VCaP (cell line): Measurements from ENCODE around the gene PKP4.

Source experiments
- H3K27ac ChIP-seq: fragments of 450-650 bp; 2 replicates; pipeline ENCODE4 v1.5.1; 2017
- TF ChIP-seq, protein P1 (sequence below): fragments of 450-650 bp; conservative IDR thresholded peaks from 2 replicates; pipeline ENCODE4 v1.5.1; 2017; ENCODE audit warnings: mild to moderate bottlenecking, moderate library complexity

PKP4 gene

DNA sequence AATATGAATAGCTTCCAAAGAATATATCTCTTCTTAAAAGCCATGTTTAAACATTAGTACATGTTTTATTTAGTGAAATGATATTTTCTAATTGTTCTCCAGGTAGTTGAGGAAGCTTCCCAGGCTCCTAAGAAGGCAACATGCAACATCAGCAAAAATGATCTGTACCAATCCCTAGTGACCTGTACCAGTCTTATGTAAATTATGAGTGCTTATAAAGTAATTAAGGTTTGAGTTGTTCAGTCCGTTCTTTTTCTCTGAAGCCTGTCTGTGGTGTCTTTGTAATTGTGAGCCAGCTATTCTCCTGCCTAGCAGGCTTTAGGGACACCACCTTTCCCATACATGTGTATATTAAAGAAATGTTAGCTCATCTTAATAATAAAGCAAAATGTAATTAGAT lies 98.2 kb downstream of the PKP4 start:
- TF ChIP-seq, protein P1, sequence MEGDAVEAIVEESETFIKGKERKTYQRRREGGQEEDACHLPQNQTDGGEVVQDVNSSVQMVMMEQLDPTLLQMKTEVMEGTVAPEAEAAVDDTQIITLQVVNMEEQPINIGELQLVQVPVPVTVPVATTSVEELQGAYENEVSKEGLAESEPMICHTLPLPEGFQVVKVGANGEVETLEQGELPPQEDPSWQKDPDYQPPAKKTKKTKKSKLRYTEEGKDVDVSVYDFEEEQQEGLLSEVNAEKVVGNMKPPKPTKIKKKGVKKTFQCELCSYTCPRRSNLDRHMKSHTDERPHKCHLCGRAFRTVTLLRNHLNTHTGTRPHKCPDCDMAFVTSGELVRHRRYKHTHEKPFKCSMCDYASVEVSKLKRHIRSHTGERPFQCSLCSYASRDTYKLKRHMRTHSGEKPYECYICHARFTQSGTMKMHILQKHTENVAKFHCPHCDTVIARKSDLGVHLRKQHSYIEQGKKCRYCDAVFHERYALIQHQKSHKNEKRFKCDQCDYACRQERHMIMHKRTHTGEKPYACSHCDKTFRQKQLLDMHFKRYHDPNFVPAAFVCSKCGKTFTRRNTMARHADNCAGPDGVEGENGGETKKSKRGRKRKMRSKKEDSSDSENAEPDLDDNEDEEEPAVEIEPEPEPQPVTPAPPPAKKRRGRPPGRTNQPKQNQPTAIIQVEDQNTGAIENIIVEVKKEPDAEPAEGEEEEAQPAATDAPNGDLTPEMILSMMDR, result no peak
- H3K27ac ChIP-seq, result no peak overlapping the region

DNA sequence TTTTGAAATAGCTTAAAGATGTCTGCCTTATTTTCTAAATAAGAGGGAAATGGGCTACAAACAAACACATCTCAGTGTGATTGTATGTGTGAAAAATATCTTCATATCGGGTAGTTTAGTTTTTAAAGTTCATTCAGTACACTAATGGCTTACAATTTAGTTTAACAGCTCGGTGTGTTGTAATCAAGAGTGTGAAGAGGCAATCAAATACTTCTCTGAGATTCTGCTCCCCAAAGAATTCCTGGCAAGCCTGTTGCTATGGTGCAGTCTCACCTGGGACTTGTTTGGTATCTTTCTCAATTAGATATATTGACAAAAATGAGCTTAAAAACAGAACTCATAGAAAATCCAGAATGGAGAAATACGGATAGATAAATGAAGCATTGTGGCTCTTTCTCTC lies 99.4 kb downstream of the PKP4 start:
- TF ChIP-seq, protein P1, result no peak
- no peak overlapping the region for H3K27ac ChIP-seq

DNA sequence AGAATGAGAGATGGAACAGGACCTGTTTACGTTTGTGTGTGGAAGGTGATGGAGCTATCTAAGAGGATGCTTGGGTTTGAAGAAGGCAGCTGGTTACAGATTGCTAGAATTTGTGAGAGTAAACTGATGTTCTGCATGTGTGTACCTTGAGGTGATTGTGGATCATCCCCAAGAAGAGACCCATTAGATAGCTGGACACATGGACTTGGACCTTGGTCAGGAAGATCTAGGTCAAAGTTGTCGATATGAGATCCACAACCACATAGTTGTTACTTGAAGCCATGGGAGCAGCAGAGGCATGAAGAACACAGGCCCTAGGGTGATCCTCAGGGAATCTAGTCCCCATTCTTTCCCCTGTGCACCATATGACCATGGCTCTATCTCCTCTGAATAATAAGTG lies 101.0 kb downstream of the PKP4 start:
- TF ChIP-seq, protein P1, result no peak
- no peak overlapping the region for H3K27ac ChIP-seq

DNA sequence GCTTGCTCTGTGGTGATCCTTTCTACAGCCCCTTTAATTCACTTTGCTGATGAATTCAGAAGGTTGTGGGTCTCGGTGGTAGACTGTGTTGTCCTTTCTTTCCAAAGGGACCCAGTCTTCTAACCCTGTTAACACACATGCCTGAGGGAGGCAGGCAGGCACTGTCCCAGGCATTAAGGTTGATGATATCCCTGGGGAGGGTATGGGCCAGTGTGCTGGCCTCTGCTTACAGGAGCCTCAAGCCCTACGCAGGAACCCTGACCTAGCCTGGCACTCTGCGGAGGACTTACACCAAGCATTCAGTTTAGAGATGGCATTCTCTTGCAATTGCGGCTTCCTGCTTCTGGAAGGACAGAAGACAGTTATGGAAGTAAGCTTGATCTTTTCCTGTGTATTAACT lies 102.5 kb downstream of the PKP4 start:
- TF ChIP-seq, protein P1, result no peak
- H3K27ac ChIP-seq, result no peak overlapping the region

DNA sequence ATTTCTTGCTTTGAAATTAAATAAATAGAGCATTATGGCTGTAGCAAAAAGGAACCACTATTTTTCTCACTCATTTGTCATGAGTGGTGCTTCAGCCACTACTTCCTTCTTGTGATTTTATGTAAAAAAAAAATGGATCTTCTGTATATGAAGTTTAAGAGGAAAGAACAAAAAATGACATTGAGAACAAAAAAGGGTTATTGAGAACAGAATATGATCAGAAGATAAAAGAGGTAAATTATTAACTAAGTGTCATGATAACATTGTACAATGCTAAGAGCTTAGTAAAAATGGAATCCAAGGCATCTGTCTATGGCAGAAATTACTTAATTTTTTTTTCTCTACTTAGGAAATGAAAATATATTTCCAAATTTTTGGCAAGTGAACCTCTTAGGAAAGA lies 103.5 kb downstream of the PKP4 start:
- no peak overlapping the region for H3K27ac ChIP-seq
- TF ChIP-seq, protein P1, result no peak

DNA sequence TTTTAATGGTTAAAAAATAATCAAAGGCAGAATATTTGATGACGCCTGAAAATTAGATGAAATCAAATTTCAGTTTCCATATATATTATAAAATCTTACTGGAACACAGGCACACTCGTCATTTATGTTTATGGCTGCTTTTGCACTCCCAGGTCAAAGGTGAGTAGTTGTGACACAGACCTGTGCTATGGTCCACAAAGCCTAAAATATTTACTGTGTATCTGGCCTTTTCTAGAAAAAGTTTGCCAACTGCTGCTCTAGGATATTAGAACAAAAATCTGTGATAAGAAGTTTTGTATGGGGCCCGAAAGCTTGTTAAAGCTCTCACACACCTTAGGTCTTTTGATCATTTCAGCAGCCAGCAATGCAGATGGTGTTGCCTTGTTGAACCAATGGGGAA lies 104.3 kb downstream of the PKP4 start:
- TF ChIP-seq, protein P1, result no peak
- no peak overlapping the region for H3K27ac ChIP-seq

DNA sequence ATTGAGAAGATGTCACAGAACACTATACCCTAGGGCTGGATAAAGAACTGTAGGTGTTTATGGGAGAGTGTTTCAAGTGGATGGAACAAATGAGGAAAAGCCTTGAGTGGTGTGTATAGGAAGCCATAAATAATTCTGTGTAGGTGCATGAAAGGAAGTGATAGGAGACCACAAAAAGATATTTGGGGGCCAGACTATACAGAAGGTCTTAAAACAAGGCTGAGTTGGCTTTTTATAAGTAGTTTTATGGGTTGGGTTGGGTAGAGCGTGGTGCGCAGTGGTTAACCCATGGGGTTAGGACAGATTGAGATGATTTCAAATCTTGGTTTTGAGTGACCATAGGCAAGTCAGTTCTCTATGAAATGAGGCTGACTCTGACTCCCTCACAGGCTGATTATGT lies 110.5 kb downstream of the PKP4 start:
- TF ChIP-seq, protein P1, result no peak
- no peak overlapping the region for H3K27ac ChIP-seq

DNA sequence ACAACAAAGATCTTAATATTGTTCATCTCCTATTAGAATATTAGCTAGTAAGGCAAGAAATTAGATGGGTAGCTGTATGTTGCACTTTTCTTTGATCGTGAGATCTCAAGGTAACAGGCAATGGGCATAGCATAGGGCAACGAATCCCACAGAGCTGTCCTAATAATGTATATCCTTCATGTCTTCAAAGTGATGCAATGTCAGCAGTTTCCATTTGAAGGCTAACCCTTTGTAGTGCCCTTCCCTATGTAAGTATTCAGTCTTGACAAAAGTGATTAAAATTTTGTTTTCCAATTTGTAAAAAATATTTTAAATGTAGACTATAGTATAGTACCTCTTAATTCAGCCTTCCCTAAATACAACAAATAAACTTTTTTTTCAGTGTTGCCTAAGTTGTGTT lies 112.5 kb downstream of the PKP4 start:
- TF ChIP-seq, protein P1, result no peak
- no peak overlapping the region for H3K27ac ChIP-seq
